RCC 7860 (cell line): Measurements from ENCODE around the gene STOM.
"Not testable (repeated sequence)": the region's sequence is repeated elsewhere in the genome, so short reads cannot be mapped to it uniquely, and the experiment has no call there.

Source experiments
- DNase-seq: peaks from one replicate; pipeline ENCODE4 v3.0.0-alpha.2; 2015; ENCODE audit warnings: low spot score
- FAIRE-seq: peaks from 2 replicates; lab custom pipeline; 2012; peaks lifted over from hg19 to GRCh38; lab: Jason Lieb, UNC

Gene STOM, protein sequence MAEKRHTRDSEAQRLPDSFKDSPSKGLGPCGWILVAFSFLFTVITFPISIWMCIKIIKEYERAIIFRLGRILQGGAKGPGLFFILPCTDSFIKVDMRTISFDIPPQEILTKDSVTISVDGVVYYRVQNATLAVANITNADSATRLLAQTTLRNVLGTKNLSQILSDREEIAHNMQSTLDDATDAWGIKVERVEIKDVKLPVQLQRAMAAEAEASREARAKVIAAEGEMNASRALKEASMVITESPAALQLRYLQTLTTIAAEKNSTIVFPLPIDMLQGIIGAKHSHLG

DNA sequence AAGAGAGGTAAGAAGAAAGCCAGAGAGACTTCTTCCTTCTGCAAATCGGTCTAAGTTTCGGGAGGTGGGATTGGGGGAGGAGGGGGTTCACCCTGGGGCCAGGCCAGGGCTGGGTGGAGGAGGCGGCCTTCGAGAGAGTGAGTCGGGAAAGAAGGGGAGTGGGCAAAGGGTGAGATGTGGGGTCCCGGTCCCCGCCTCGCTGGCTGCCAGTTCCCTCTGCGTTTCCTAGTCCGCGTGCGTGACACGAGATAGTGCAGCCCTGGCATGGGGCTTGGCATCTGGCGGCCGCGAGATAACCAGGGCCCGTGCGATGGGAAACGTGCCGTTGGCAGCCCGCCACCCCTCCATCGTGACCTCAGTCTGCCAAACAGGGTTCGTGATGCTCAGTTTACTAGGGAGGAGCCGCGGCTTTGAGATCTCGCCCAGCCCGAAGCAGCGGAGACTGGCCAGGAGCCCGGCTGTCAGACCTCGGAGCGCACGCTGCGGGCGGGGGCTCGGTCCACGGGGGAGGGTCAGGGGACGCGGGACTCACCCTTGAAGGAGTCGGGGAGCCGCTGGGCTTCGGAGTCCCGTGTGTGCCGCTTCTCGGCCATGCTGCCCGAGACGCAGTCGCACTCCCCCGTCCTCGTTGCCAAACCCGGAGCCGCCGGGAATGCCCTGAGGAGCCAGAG lies at the start of gene STOM:
STOM (minus strand) TSS at position 656 of the 671 bp plus-strand sequence; CDS start at position 593, 63 bp downstream.
- FAIRE-seq = no peak
- peak; percentile 55 for DNase-seq

DNA sequence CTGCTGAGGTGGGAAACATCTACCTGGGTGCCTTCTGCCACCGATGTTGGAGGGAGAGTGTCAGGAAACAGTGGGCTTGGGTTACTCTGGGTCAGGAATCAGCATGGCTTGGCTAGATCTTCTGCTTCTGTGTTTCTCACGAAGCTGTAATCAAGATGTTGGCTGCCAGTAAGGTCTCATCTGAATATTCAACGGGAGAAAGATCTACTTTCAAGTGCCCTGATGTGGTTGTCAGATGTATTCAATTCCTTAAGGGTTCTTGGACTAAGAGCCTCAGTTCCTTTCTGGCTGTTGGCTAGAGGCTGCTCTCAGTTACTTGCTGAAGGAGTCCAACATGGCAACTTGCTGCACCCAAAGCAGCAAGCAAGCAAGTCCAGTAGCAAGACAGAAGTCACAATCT lies 41.9 kb upstream of the STOM start:
- no peak for FAIRE-seq
- DNase-seq = no peak

DNA sequence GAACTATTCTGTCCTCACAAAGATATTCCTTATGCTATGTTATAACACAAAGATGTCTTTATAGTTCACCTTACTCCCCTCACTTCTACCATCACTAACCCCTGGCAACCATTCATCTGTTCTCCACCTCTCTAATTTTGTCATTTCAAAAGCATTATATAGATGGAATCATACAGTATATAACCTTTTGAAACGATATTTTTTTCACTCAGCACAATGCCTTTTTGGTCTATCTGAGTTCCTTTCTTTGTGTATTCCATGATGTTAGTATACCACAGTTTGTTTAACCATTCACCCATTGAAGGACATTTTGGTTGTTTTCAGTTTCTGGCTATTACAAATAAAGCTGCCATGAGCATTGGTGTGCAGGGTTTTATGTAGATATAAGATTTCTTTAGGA lies 35.8 kb upstream of the STOM start:
- FAIRE-seq (no peak), DNase-seq (no peak)

DNA sequence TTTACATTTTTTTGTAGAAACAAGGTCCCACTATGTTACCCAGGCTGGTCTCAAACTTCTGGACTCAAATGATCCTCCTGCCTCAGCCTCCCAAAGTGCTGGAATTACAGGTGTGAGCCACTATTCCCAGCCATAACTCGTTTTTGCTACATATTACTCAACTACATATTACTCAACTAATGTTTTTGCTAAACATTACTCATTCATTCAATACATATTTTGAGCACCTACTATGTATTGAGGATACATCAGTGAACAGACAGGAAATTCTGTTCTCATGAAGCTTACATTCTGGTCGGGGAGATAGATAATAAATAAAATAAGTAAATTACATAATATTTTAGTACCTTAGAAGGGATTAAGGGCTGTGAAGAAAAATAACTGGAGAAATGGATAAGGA lies 34.9 kb upstream of the STOM start:
- no peak for FAIRE-seq

DNA sequence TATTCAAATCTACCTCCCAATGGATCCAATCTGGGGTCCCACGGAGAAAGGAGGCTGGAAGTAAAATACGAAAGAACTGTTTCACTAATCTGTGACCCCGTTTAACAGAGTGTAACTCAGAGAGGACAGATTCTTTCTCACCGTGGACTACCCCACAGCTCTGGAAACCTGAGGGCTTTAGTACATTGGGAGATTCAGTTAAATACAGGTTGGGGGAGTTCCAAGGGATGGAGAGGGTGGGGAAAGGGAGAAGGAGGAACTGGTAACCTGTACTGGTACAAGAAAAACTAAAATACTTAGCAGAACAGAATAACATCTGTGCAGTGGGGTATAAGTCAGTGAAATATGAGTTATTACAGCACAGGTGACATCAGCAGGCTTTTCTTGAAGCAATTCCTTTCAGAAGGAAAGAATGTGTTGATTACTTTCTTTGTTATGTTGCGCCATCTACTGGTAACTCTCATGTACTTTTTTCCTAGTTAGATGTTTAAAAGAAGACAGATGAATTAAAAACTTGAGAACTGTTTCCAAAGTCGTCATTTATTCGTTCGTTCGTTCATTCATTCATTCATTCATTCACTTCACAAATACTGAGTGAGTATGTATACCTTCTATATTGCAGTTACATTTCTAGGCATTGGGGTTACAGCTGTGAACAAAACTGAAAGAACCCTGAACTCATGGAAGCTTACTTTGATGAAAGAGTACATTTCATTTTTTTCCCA lies 30.0 kb upstream of the STOM start:
- FAIRE-seq = peak; percentile 92
- DNase-seq = peak; percentile 71

More for the DNA sequence above, 34.9 kb upstream of the STOM start:
- no peak for DNase-seq

DNA sequence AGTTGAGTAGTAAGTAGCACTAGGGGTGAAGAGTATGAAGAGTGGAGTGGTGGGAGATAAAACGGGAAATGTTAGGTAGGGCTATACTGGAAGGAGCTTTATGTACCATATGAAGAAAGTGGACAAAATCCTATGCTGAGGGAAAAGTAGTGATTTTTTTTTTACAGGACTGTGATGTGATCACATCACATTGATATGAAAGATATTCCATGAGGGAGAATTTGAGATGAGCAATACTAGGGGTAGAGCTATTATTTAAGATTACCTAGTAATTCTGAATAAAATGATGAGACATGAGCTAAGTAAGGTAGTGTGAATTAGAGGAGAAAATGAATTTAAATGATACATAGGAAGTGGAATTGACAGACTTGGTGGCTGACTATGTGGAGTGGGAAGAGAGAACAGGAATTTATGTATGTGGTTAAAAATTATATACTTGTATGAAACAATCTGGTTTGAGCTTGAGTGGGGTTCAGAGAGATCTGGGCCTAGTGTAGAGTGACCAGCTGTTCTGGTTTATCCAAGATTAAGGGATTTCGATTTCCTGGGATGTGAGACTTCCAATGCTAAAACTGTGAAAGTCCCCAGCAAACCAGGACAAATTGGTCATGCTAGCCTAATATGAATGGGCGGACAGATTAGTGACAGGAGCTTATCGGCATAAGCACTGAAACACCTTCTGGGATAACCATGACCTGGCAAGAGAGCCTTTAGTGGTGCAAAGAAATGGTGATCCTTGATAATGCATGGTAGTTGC lies 29.3 kb upstream of the STOM start:
- DNase-seq (no peak), FAIRE-seq (no peak)

DNA sequence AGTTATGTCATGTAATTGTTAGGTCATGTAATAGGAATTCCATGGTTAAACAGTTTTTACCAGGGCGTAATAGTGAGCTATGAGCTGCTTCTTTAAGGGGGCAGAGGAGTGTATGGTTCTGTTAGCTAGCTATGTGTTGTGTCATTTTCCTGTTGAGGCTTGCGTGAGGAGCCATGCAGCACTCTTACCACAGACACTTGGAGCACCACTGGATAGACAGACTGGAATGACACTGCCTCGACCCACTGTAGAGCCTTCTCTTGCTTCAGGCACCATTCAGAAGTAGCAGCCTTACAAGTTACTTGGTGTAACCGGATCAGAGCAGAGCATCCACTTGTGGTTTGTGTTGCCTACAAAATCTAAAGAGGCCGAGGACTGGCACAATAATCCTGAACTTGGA lies 28.3 kb upstream of the STOM start:
- DNase-seq (peak; percentile 93), FAIRE-seq (peak; percentile 20)

DNA sequence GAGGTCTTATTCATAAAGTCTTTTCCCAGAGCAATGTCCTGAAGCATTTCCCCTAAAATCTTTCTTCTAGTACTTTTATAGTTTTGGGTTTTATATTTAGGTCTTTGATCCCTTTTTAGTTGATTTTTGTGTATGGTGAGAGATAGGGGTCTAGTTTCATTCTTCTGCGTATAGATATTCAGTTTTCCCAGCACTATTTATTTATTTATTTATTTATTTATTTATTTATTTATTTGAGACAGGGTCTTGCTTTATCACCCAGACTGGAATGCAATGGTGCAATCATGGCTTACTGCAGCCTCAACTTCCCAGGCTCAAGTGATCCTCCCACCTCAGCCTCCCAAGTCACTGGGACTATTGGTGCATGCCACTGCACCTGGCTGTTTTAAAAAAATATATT lies 27.2 kb upstream of the STOM start:
- not testable (repeated sequence) for FAIRE-seq, DNase-seq

DNA sequence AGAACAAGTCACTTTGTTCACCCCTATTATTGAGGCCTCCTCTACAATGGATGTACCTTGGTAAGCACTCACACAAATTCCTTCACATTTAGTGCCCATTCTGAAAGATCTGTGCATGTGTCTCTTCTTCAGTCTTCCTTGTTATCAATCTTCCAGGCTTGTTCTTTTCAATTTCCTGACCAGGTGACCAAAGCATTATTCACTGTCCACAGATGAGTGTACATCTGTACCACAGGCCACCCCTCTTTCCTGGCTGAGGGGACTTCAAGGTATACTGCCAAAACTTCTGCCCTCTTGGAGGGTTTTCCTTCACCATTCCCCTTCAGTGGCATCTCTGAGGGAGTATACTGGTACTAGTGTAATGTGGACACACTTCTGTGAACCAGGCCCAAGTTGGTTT lies 25.5 kb upstream of the STOM start:
- FAIRE-seq (no peak), DNase-seq (no peak)

DNA sequence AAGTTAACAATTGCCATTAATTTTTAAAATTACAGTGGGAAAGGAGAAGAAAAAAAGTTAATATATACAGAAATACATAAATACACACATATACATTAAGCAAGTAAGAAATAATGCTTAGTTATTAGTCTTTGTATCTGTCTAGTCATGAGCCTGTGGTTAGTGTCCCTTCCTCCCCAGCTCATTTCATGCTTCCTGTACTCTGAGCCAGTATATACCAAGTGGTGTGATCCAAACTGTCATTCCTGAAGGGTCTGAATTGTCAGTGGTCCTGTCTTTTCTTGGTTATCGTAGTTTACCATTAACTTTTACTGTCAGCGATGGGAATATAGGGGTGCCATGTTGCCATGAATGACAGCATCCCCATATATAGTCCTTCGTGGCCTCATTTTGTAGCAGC lies 24.2 kb upstream of the STOM start:
- DNase-seq (no peak), FAIRE-seq (no peak)

DNA sequence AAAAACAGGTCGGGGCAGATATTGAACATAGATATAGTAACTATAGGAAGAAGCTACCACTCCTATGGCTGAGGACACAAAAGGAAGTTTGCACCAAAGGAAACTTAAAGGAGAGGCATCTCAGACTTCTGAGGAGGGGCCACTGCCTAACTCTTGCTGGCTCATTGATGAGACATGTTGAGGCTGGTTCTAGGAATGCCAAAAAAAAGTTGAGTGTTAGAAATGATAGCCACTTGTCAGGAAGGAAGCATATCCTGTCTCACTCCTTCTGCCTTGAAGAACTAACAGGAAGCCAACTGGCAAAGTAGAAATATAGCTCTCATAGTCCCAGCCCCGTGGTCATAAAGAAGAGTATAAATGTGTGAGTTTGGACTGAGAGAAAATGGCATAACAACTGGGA lies 23.3 kb upstream of the STOM start:
- no peak for FAIRE-seq
- DNase-seq = no peak

DNA sequence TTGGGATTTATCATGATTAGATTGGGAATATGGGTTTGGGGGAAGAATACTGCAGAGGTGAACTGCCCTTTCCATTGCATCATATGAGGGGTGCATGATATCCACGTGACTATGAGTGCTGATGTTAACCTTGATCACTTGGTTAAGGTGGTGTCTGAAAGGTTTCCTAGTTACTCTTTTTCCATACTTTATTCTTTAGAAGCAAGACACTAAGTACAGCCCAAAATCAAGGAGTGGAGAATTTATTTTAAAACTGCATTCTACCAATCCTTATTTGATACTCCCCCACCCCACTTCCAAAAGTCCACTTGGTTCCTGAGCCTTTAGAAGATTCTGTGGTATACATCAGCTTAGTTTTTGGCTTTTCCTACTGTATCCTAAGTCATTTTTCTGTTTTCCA lies 20.3 kb upstream of the STOM start:
- FAIRE-seq (no peak), DNase-seq (no peak)

DNA sequence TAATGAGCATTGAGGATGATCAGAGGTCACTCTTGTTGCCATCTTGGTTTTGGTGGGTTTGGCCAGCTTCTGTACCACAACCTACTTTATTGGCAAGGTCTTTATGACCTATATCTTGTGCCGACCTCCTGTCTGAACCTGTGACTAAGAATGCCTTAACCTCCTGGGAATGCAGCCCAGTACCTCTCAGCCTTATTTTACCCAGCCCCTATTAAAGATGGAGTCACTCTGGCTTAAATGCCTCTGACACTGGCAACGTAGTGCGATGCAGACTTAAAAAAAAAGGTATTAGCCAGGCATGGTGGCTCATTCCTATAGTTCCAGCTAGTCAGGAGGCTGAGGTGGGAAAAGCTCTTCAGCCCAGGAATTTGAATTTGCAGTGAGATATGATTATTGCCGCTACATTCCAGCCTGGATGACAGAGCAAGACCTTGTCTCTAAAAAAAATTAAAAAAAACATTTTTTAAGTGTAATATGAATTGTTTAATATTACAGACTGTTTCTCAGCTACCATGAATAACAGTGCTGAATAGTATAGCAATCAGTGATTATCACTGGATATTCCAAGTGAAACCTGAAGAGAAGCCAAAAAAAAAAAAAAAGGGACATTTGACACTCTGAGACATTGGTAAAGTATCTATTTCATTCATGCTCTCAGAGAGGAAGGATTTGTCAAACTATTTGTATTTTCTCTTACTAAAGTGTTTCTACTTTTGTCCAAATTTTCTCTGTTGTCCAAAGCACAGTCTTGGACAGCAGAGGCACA lies 18.3 kb upstream of the STOM start:
- DNase-seq (no peak), FAIRE-seq (no peak)

DNA sequence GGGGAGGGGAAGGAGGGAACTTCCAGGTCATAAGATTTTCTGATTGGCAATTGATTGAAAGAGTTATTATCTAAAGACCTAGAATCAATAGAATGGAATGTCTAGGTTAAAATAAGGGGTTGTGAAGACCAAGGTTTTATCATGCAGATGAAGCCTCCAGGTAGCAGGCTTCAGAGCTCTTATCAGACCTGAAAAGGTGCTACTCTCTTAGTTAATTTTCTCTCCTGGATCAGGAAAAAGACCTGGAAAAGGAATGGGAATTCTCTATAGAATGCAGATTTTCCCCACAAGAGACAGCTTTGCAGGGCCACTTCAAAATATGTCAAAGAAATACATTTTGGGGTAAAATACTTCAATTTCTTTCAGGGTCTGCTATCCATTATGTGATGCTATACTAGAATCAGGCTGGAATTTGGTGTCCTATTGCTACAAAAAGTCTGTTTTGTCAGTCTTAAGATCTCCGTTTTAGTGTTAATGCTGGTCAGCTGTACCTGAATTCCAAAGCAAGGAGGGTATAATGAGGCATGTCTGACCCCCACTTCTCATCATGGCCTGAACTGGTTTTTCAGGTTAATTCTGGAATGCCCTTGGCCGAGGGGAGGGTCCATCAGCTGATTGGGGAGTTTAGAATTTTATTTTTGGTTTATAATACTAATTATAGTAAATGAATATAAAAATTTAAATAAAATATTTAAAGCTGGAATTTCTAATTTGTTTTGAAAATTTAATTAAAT lies 16.6 kb upstream of the STOM start:
- no peak for DNase-seq
- FAIRE-seq = no peak

DNA sequence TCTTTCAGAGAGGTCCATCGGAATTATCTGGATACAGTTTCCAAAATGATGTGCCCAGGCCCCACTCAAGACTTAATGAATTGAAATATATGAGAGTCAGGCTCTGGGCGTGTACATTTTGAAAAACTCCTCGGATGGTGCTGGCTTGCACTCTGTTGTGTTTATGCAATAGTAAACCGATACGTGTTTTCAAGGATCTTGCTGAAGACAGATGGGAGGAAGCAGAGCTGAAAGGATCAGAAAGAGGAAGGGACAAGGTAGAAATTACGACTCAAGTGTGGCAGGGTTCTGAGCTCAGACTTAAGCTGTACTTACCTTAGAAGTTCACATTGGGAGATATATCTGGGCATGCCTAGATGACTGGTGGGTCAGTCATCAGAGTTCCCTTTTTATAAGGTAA lies 13.7 kb upstream of the STOM start:
- no peak for FAIRE-seq
- DNase-seq = no peak

DNA sequence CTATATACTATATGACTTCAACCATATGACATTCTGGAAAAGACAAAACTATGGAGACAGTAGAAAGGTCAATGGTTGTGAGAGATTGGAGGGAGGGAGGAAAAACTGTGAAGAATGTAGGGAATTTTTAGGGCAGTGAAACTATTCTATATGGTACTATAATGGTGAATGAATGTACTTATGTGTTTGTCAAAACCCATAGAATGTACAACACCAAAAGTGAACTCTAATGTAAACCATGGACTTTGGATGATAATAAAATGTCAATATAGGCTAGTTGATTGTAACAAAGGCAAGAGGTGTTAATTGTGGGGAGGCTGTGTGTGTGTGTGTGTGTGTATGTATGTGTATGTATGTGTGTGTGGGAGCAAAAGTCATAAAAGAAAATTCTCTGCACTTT lies 10.8 kb upstream of the STOM start:
- no peak for DNase-seq
- no peak for FAIRE-seq

DNA sequence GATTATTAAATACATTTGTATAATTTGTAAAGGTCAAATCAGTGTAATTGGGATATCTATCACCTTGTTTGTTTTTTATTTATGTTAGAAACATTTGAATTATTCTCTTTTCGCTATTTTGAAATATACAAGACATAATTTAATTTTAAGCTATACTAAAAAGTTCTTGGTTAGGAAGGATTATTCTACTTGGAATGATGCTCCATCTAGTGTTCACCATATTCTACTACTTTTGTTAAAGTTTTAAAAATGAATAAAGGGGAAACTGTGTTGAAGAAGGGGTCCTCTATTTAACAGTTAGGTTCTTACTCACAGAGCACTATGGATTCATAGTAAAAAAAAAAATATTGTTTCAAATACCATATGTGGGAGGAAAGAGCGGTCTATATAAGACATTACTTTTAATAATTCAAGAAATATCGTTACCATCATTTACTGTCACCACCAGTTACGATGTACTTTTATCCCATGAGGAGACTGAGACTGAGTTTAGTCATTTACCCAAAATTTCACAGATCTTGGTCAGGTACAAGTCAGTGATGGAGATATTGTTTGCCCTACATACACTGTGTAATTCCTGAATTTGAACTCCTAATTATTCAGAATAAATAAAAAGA lies 6.3 kb upstream of the STOM start:
- FAIRE-seq (peak; percentile 72), DNase-seq (peak; percentile 35)

DNA sequence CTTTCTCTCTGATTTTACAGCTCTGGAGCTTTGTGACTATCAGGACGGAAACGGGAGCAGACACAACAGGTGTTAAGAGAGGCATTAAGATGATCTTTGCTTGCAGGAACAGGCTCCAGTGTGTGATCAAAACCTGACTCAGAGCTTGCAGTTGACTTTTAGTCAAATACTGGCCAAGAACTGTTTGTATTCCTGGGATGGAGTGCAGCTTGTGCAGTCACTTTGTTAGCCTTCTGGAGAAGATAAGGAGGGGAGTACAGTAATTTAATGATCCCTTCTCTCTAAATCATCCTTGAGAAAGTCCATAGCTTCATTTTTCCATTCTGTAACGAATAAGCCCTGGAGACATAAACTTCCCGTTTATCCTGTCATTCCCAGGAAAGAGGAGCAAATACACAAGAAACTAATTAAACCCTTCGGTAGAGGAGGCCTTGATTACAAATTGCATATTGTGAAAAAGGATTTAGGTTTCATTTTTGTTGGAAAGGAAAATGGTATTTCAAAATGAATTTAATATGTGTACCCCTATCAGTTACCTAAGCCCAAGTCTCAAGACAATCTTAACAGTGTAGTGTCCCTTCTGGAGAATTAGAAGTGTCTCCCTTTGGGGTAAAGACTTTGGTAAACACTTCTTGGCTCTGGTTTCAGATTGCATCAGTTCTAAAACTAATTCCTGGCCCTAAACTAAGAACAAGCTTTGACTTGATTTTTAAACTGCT lies 3.1 kb upstream of the STOM start:
- DNase-seq (no peak), FAIRE-seq (no peak)
